ENCODE data around the gene TMEM165.

TMEM165 gene

DNA sequence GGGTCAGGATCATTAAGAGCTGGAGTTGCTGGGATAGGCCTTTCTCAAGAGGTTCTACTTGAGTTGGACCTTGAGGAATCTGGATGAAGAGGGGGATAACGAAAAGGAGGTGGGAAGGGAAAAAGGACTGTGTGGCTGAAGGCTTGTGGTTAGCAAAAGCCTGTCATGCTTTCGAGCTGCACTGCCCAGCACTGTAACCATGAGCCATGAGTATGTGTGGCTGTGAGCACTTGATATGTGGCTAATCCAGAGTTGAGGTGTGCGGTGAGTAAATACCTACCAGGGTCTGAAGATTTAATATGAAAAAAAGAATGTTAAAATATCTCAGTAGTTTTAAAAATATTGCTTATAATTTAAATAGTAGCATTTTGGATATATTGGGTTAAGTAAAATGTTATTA is 11.4 kb downstream of the TMEM165 start:
- DNase-seq: no peak

DNA sequence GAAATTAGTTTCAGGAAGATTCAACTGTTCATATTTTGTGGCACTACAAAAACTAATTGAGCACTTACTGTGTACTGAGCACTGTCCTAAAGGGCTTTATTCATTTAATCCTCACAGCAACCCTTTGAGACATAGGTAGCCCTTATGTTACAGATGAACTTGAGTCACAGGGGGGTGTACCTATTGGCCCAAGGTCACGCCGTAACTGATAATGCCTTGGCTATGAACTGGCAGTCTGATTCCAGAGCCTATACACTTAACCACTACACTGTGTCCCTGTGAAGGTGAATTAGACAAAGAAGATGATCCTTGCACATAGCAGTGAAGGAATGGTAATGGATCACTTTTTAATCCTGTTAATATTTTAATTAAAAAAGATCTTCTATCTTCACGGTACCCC is 12.0 kb downstream of the TMEM165 start:
- DNase-seq: no peak

DNA sequence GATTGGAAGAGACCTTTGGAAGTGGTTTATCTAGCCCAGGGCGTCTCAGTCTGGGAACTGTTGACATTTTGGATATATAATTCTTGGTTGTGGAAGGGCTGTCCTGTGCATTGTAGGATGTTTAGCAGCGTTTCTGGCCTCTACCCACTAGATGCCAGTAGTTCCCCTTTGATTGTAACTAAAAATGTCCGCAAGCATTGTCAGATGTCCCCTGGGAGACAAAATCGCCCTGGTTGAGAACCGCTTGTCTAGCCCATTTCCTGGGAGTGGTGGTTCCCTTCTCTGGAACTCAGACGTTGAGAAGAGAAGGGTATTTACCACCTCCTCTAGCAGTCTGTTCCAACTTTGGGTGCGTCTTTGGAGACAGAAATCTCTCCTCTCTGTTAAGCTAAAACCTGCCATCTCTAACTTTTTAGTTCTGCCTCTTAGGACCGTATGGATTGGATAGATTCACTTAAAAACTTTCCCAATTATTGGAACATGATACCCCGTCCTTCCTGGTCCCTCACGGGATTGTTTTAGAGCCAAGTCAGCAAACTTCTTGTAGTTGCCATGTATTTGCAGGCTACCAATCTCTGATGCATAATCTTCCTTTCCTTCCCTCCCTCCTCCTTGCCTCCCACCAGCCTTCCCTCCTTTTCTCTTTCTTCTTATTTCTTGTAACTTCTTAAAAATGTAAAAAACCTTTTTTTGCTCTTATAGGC is 13.9 kb downstream of the TMEM165 start:
- no peak for DNase-seq

DNA sequence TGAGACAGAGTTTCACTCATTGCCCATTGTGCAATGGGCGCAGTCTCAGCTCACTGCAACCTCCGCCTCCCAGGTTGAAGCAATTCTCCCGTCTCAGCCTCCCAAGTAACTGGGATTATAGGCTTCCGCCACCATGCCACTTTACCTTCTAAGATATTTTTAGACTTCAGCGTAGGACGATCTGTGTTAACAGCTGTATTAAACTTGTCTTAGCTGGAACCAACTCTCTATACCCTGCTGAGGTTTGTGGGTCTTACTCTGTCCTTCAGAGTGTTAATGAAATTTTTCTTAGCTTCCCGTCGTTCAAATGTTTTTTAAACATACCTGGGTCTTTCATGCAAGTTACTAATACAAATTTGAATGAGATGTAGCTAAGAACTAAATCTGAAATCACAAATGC is 14.7 kb downstream of the TMEM165 start:
- DNase-seq: no peak

DNA sequence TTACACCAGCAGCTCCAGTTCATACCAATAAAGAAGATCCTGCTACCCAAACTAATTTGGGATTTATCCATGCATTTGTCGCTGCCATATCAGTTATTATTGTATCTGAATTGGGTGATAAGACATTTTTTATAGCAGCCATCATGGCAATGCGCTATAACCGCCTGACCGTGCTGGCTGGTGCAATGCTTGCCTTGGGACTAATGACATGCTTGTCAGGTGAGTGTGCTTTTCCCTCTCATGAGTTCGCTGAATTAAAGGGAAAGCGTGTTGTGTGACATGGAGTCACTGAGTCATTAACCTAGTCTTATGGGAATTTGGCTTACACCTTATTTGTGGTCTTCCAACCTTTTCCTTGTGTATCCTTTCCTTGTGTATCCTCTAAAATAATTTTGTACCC is 15.9 kb downstream of the TMEM165 start:
- no peak for DNase-seq

DNA sequence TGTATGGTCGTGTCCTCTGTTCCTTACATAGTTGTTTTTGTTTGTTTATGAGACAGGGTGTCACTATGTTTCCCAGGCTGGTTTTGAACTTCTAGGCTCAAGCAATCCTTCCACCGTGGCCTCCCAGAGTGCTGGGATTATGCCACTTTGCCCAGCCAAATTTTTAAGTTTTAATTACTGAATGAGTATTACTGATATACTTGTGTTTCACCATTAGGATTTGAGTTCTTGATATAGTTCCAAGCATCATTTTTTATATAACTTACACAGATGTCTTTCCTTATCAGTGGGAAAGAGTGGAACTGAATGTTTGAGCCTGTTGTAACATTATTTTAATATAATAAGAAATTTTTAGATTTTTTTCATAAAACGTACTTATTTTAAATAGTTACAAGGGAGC is 20.4 kb downstream of the TMEM165 start:
- no peak for DNase-seq

DNA sequence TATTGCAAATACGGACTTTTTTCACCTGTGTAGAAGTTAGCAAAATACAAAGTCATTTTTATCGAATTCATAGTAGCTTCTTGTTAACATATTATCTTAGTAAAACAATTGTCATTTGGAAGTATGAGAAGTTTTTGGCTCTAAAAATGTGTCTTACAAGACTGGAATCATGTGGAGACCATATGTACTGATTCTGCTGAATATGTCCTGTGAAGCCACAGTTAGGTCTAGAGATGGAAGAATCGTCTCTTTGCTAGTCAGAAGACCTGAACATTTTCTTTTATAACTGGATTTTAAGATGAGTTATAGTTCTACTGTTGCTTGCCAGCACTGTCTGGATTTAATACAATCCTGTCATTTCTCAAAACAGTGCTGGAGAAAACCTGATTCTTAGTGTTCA is 29.0 kb downstream of the TMEM165 start:
- DNase-seq: no peak

DNA sequence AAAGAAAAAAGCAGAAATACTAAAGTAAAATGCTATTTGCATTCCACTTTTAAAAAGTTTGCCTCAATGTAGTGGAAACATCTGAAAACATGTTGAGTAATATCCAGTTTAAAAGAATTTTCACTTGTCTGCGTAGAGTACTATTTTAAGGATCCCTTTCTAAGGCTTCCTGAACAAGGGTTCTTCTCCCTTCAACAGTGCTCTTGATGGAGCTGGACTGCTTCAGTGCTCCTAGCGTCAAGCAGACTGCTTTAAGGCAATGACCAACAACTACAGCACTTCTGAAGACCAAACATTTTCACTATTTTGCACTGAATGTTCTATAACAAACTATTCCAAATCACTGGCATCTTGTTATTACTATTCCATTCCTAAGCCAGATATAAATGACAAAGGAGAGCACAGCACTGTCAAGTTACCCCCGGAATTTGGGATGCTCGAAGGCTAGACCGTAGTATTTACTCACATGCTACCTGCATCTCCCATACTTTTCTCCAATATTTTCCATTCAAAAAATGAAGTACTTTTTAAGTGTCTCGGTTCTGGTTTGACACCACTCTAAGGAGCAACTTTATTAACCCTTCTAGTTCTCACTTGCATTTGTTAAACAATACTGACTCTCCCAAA is 36.1 kb downstream of the TMEM165 start:
- no peak for DNase-seq

DNA sequence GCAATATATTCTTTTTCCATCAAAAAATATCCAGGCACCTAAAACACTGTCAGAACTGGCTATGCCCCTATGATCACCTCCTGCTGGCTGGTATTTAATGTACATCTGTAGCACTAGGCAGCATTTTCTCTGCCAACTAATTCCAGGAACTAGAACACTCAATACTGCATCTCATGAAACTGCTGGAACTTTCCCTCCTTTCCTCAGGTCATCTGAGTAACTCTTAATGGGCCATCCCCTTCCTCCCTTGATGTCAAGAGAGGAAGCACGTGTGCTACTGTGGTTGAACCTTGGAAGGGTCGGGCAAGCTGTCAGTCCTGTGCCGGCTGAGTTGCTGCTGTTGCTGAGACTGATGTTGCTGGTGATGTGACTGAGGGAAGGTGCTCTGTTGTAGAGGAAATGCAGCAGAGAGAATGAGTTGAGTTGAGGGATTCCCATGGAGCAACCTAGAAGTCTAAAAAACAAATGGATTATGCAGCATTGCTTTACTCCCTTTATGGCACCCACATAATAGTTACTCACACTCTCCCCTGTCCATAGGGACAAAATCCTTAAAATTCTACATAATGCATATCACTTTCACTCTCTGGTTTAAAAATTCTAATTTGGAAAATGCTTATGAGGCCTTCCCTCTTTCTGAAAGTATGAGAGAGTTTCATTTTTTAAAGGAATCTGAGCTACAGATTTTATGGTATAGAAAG is 39.5 kb downstream of the TMEM165 start:
- no peak for DNase-seq

DNA sequence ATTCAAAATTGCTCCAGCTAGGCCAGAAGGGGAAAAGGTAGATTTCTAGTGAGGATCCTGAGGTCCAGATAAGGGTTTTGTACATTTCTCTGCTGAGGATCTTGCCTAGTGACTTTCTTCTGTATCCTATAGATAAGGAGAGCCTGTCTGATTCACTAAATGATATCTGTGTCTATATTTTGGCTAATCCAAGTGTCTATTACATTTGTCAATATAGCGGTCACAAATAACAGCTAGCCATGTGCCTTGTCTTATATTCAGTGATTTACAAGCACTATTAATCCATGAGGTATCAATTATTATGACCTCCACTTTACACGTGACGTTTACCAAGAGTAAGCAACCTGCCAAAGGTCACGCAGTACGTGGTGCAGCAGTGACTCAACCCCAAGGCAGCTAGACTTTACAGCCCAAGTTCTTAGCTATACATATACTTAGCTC is 41.6 kb downstream of the TMEM165 start:
- DNase-seq: no peak

DNA sequence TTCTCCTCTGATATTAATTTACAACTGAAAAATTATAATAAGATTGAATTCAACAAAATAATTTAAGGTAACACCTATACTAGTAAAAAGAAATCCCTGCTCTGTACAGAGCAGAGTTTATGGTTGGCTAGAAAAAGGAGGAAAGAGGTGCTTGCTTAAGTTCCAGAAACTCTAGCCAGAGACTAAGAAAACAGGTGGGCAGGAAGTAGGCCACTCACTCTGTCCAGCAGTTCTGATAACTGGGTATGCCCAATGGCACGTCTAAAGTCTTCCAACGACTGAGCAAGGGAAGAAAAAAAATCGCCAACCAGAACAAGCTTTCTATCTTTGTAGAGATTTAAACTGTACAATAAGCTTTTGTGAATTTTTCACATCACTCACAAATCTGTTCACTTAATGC is 42.1 kb downstream of the TMEM165 start:
- no peak for DNase-seq

DNA sequence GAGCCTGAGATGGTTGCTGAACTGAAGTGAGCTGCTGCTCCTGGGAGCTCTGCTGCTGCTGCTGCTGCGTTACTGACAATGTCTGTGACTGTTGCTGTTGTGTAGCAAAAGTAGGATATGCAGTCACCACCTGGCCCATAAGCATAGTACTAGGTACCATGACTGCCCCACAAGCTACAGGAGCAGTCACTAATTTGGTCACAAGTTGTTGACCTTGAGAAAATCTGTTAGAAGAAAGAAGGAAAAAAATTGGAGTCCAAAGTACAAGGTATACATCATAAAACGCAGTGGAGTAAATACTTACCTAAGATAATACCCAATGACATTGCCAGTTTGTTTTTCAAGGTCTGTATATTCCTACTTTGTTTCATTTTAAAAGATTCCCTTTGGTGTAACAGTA is 42.6 kb downstream of the TMEM165 start:
- DNase-seq: no peak

DNA sequence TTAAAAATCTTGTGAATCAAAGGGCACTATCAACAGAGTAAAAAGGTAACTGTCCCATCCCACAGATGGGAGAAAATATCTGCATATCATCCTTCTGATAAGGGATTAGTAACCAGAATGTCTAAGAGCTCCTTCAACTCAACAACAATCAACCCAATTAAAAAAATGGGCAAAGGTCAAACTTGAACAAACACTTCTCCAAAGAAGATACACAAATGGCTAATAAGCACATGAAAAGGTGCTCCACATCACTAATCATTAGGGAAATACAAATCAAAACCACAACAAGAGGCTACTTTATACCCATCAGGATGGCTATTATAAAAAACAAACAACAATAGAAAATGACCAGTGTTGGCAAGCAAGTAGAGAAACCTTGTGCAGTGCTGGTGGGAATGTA is 43.3 kb downstream of the TMEM165 start:
- DNase-seq: no peak

DNA sequence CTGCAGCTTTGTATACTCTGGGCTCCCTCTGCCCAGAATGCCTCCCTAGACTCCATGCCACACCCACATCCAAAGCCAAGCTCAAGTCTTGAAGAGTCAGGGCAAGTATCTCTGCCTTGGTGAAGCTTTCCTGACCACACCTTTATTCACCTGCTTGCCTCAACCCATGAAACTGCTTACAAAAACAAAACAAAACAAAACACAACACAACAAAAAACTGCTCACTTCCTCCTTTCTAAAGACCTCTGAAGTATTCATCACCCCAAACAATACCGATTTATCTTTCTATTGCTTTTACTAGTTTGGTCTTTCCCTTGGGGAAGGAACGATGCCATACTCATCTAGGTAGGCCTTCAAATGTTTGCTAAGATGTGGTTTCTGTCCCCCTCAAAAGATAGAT is 45.0 kb downstream of the TMEM165 start:
- DNase-seq: no peak

DNA sequence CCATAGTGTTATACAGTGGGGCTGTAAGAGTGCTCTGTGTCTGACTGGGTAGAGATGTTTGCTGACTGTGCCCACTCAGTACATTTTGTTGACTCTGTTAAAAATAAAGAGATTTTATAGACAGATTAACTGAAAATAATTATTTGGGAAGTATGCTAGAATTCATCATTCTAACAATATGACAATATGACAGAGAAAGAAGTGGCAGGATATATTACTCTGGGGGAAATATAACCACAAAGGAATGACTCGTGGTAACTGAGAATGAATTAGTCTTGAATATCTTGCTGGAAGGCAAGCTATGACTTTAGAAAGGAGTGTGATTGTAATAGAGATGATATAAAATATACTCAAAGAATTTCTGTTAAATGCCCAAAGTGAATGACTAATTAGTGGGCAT is 46.8 kb downstream of the TMEM165 start:
- DNase-seq: no peak

DNA sequence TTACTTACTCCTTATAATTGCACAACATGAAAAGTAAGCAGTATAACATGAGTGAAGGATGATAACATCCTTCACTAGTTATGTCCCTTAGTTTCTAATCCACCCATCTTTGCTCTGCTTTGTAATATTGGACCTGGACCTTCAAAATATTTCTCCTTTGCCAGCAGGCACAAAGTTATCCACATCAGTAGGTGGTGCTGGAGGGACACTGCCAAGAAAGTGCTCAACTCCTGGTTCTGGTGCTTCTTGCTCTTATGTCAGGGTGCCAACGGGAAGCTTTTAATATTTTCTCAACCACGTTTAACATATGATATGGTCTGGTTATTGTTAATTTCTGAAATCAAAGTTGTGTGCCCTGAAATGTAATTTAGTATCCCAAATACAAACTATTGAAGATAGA is 49.1 kb downstream of the TMEM165 start:
- DNase-seq: peak in 1 of 2 experiments; percentile 9

DNA sequence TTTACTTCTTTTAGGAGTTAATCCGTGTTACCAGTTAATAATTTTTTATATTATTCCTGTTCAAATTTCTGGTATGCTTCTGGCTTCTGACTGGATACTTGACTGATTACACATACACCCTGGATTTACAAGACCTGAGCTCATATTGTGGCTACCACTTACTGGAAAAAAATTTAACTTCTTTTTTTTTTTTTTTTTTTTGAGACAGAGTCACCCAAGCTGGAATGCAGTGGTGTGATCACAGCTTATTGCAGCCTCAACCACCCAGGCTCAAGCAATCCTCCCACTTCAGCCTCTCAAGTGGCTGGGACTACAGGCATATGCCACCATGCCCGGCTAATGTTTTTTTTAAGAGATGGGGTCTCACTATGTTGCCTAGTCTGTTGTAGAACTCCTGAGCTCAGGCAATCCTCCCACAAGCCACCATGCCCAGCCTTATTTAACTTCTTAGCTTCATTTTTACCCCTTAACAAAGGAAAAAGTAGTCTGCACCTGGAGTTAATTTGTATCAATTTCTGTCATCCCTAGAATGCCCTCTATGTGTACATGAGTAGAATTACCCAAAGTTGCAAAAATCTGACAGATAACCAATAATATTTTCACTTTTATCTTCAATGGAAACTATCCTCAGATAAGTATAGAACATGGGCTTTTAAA is 50.3 kb downstream of the TMEM165 start:
- no peak for DNase-seq

DNA sequence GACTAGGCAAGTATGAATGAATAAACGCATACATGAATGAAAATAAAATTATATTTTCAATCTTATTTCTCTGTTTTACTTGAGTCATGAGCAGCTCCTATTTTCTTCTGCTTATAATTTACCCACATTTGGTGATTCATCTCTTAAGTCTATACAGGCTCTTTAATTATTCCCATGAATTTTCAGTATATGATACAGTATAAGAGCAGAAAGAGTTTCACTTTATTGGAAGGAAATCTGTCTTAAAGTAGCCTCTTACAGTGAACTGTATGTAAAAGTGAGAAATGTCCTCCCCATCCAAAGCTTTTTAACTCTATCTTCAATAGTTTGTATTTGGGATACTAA is 50.8 kb downstream of the TMEM165 start:
- DNase-seq: no peak

DNA sequence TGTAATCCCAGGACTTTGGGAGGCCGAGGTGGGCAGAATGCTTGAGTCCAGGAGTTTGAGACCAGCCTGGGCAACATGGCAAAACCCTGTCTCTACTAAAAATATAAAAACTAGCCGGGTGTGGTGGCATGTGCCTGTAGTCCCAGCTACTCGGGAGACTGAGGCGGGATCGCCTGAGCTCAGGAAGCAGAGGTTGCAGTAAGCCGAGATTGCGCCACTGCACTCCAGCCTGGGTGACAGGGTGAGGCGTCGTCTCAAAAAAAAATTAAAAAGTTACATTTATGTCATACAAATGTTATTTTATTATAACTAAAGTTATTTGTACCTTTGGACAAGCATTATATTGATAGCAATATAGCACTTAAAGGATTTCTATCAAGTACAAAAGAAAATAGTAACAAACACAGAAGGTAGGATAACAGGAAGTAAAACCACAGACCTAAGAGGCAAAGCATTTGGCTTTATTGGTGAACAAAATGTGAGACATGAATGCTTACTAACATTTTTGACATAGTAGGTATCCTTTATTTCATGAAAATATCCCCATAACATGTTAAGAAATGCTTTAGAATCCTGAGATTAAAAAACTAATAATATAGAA is 51.5 kb downstream of the TMEM165 start:
- no peak for DNase-seq

DNA sequence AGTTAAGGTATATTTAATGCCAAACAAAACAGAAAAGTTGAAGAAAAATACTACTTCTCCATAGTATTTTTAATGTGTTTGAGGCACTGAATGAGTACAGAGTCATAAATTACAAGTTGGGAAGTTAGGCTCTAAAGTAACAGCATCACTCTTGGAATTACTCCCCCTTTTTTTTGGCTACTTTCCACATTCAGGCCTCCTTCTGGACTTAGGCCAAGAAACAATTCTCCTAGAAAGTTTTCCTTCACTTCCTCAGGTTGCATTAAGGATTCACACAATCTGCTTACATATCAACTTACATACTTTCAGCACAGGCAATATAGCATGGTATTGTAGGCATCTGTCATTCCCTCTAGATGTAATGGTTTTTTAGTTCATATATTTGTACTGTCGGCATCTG is 52.1 kb downstream of the TMEM165 start:
- DNase-seq: no peak

DNA sequence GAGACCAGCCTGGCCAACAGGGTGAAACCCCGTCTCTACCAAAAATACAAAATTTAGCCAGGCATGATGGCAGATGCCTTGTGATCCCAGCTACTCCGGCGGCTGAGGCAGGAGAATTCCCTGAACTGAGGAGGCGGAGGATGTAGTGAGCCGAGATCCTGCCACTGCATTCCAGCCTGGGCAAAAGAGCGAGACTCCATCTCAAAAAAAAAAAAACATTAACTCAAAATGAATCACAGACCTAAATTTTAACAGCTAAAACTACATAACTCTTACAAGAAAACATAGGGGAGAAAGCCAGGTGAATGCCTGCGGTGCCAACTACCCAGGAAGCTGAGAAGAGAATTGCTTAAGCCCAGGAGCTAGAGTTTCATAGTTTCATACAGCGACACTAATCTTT is 54.8 kb downstream of the TMEM165 start:
- no peak for DNase-seq

DNA sequence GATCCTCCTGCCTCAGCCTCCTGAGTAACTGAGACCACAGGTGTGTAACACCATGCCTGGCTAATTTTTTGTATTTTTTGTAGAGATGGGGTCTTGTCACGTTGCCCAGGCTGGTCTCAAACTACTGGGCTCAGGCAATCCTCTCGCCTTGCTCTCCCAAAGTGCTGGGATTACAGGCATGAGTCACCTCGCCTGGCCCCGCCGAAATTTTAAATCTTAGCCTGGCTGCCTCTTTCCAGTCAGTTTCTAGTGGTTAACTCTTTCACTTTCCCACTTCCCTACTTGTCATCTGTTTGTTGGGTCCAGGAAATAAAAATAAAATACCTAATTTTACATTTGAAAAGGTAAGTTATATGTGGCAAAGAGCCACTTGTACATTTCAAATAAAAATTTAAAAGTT is 62.4 kb downstream of the TMEM165 start:
- DNase-seq: no peak

DNA sequence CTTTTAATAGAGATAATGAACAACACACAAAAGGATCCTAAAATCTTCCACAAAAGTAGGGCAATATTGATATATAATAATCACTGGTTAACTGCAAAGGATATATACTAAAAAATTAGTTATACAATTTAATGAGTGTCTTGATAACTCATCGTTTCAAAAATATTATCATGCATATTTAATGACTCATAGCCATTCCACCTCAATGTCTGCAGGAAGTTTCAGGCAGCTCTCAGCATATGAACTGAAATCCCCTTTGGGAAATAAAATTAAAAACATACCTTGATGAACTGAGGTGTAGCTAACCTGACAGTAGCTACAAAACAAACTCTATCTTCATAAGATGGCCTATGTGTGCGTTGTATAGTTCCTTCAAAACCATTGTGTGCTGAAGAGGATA is 62.9 kb downstream of the TMEM165 start:
- DNase-seq: no peak

DNA sequence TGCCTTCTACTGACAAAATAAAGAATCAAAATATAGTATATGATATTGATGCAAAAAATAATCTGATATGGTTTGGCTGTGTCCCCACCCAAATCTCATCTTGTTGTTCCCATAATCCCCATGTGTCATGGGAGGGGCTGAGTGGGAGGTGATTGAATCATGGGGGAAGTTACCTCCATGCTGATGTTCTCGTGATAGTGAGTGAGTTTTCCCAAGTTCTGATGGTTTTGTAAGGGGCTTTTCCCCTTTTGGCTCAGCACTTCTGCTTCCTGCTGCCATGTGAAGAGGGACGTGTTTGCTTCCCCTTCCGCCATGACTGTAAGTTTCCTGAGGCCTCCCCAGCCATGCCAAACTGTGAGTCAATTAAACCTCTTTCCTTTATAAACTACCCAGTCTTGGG is 70.2 kb downstream of the TMEM165 start:
- DNase-seq: no peak

Data from SW 1271 (cell line).